K562 (cell line): Measurements from ENCODE around the gene DTNB. TPM values are rescaled to one million over a fixed set of nuclear protein-coding genes. Genes with fewer than 3 reads are reported as not detected.

ENCODE experiments used
- ATAC-seq: fragments of 200-7000 bp; cut with Tn5 transposase; 3 replicates; pipeline ENCODE4 v1.9.1; 2020; ENCODE audit warnings: moderate library complexity
- BruUV-seq: library from RNA; stranded (reverse); fragments of 400-500 nt; replicated peaks from 2 replicates; lab custom pipeline; 2021; lab: Mats Ljungman, UMichigan
- CTCF ChIA-PET: fragments of 300-600 bp; formaldehyde crosslinking; extraction: SDS; loops from one replicate; lab custom pipeline; 2021; ENCODE audit warnings: low intra/inter-chr PET ratio; lab: Yijun Ruan, JAX
- POLR2A ChIA-PET: fragments of 300-600, 350-650 bp; sonication (Branson Sonifier 250); formaldehyde crosslinking; extraction: SDS; loops from one replicate; lab custom pipeline; 2021; ENCODE audit warnings: antibody characterized with exemption, inconsistent platforms; lab: Yijun Ruan, JAX
- DNase-seq, 4 experiments: peaks; one replicate each; pipeline versions ENCODE4 v3.0.0 to v3.0.0-alpha.2; 2011 to 2018; ENCODE audit warnings: low spot score in 3 of 4, mixed read lengths in 3 of 4; ENCODE audit errors: extremely low read depth in 1 of 4
- FAIRE-seq: peaks from 2 replicates; lab custom pipeline; 2011; peaks lifted over from hg19 to GRCh38; lab: Jason Lieb, UNC
- H2AFZ ChIP-seq: 2 replicates; pipeline ENCODE4 v1.6.0; 2011; ENCODE audit warnings: low read depth, low read length, control low read depth, inconsistent platforms
- H3K27ac ChIP-seq: fragments of 200-600 bp; 3 replicates; pipeline ENCODE4 v1.8.0; 2011; ENCODE audit warnings: low read depth, mild to moderate bottlenecking, control low read depth, inconsistent platforms, low read length, moderate library complexity, mixed read lengths; ENCODE audit errors: extremely low read depth
- H3K27me3 ChIP-seq, 2 experiments: fragments of 300-600 bp in 1 of 2; 2 replicates in 1 of 2; 3 replicates in 1 of 2; pipeline versions ENCODE4 v1.6.0 to v1.8.0; 2011; ENCODE audit warnings: inconsistent platforms in 2 of 2, low read length in 2 of 2, mild to moderate bottlenecking in 1 of 2, mixed read lengths in 1 of 2, moderate library complexity in 1 of 2; ENCODE audit not compliant: control insufficient read depth in 2 of 2, insufficient read depth in 2 of 2
- H3K36me3 ChIP-seq: fragments of 300-600 bp; 3 replicates; pipeline ENCODE4 v1.8.0; 2011; ENCODE audit warnings: mild to moderate bottlenecking, low read length, inconsistent platforms; ENCODE audit not compliant: control insufficient read depth, insufficient read depth
- H3K4me1 ChIP-seq, 2 experiments: fragments of 200-600 bp in 1 of 2; replicated peaks in 1 of 2; 2 replicates in 1 of 2; 3 replicates in 1 of 2; pipeline versions ENCODE4 v1.5.1 to v1.8.0; 2011; ENCODE audit warnings: inconsistent platforms in 2 of 2, low read length in 2 of 2, mild to moderate bottlenecking in 1 of 2, mixed read lengths in 1 of 2, moderate library complexity in 1 of 2; ENCODE audit not compliant: control insufficient read depth in 2 of 2, insufficient read depth in 2 of 2
- H3K4me2 ChIP-seq: 2 replicates; pipeline ENCODE4 v1.6.1; 2011; ENCODE audit warnings: low read length, control low read depth, inconsistent platforms, mixed read lengths; ENCODE audit not compliant: insufficient read depth
- H3K4me3 ChIP-seq: fragments of 200-600 bp; sonication (generic), shearing (Covaris generic); 2 replicates; pipeline ENCODE4 v1.5.1; 2016; ENCODE audit warnings: control low read depth, inconsistent platforms
- H3K79me2 ChIP-seq: fragments of 200-600 bp; 3 replicates; pipeline ENCODE4 v1.8.0; 2011; ENCODE audit warnings: low read length, inconsistent platforms; ENCODE audit not compliant: control insufficient read depth, insufficient read depth
- H3K9ac ChIP-seq, 2 experiments: 2 replicates each; pipeline versions ENCODE4 v1.6.0 to v1.6.1; 2011; ENCODE audit warnings: low read depth in 2 of 2, low read length in 2 of 2, control low read depth in 1 of 2, inconsistent platforms in 1 of 2, mild to moderate bottlenecking in 1 of 2, mixed read lengths in 1 of 2; ENCODE audit not compliant: insufficient read depth in 1 of 2
- H3K9me1 ChIP-seq: one replicate; pipeline ENCODE4 v1.6.0; 2011; ENCODE audit warnings: inconsistent platforms, mild to moderate bottlenecking, low read length, moderate library complexity; ENCODE audit not compliant: control insufficient read depth, insufficient read depth
- H3K9me3 ChIP-seq: replicated peaks from 2 replicates; pipeline ENCODE4 v1.5.1; 2011; ENCODE audit warnings: low read depth, low read length, inconsistent platforms; ENCODE audit not compliant: control insufficient read depth, insufficient read depth
- H4K20me1 ChIP-seq: replicated peaks from 2 replicates; pipeline ENCODE4 v1.6.1; 2011; ENCODE audit warnings: low read length, inconsistent platforms, mixed read lengths; ENCODE audit not compliant: control insufficient read depth, insufficient read depth
- CHAMP1 ChIP-seq: fragments of 450-650 bp; IDR thresholded peaks from 2 replicates; pipeline ENCODE4 v1.6.1; 2016; ENCODE audit warnings: mild to moderate bottlenecking
- CXXC5 ChIP-seq: fragments of 250-450 bp; sonication (Bioruptor Pico); IDR thresholded peaks from 2 replicates; pipeline ENCODE4 v1.8.0; 2022; ENCODE audit warnings: inconsistent platforms, mild to moderate bottlenecking, moderate library complexity
- ERF ChIP-seq: fragments of 450-650 bp; formaldehyde crosslinking; IDR thresholded peaks from 2 replicates; pipeline ENCODE4 v1.4.0; 2020; ENCODE audit warnings: mild to moderate bottlenecking, mixed read lengths
- MED1 ChIP-seq: sonication (generic); formaldehyde crosslinking; IDR thresholded peaks from 2 replicates; pipeline ENCODE4 v1.8.1; 2023; ENCODE audit warnings: missing genetic modification reagents, borderline replicate concordance
- MIER1 ChIP-seq: fragments of 450-650 bp; IDR thresholded peaks from 2 replicates; pipeline ENCODE4 v1.6.1; 2016; ENCODE audit warnings: antibody characterized with exemption, mild to moderate bottlenecking, low read depth
- NFATC3 ChIP-seq: fragments of 450-650 bp; IDR thresholded peaks from 2 replicates; pipeline ENCODE4 v1.6.1; 2017; ENCODE audit warnings: mild to moderate bottlenecking
- RERE ChIP-seq: sonication (generic); formaldehyde crosslinking; IDR thresholded peaks from 2 replicates; pipeline ENCODE4 v1.8.0; 2023; ENCODE audit warnings: missing genetic modification reagents, mild to moderate bottlenecking, borderline replicate concordance
- RNF2 ChIP-seq: sonication (generic); IDR thresholded peaks from 2 replicates; pipeline ENCODE4 v1.6.1; 2016
- SIRT6 ChIP-seq: IDR thresholded peaks from one replicate; pipeline ENCODE4 v1.6.1; 2012; ENCODE audit warnings: low read depth, mild to moderate bottlenecking, control low read depth, inconsistent platforms, low read length, moderate library complexity
- SNIP1 ChIP-seq: fragments of 450-650 bp; IDR thresholded peaks from 2 replicates; pipeline ENCODE4 v1.7.1; 2017; ENCODE audit warnings: low read depth, mild to moderate bottlenecking
- TAF1 ChIP-seq: IDR thresholded peaks from 2 replicates; pipeline ENCODE4 v1.6.1; 2011; ENCODE audit warnings: mild to moderate bottlenecking, low read length, moderate library complexity; ENCODE audit not compliant: insufficient read depth, control insufficient read depth, severe bottlenecking; ENCODE audit errors: extremely low read depth
- ZNF324 ChIP-seq: fragments of 250-450 bp; sonication (Bioruptor Pico); IDR thresholded peaks from 2 replicates; pipeline ENCODE4 v1.4.0; 2020; ENCODE audit warnings: mild to moderate bottlenecking
- ZNF717 ChIP-seq: fragments of 250-450 bp; sonication (Bioruptor Pico); IDR thresholded peaks from 2 replicates; pipeline ENCODE4 v1.5.0; 2021
- WGBS: fragments of 100-300 bp; shearing (Covaris generic); methylation state at CpG from one replicate; pipeline ENCODE4 v1.1.6; 2016; ENCODE audit warnings: low coverage, mixed read lengths; ENCODE audit not compliant: insufficient coverage; ENCODE audit errors: missing lambda C conversion rate; 5-methylcytosine and 5-hydroxymethylcytosine counted together
- in situ Hi-C: fragments of 300-500 bp; cut with MboI; formaldehyde crosslinking; loops from 4 replicates; pipeline ENCODE4 v1.15.0; 2018; ENCODE audit warnings: inconsistent platforms, mixed read lengths
- intact Hi-C: fragments of 100-400 bp; cut with micrococcal nuclease; formaldehyde crosslinking; loops from 2 replicates; pipeline ENCODE4 v1.14.2; 2022
- polyA plus RNA-seq, 8 experiments: library from polyadenylated mRNA; depleted of rRNA in 4 of 8; stranded (reverse) in 5 of 8; unstranded in 3 of 8; fragments of >200 nt; fragmentation: Nextera tagmentation in 2 of 8; fragmentation: Illumina TruSeq in 1 of 8; extraction: Ambion mirVana in 2 of 8; extraction: Trizol in 1 of 8; gene quantifications; 2 replicates each; pipeline versions ENCODE4 v1.2.1 to v1.2.3, GENCODE V29; 2011 to 2014; ENCODE audit warnings: inconsistent platforms in 1 of 8, missing spikeins in 1 of 8
- total RNA-seq, 7 experiments: library from RNA; depleted of rRNA in 6 of 7; stranded (reverse); fragments of >200 nt in 6 of 7; fragmentation: Illumina TruSeq in 2 of 7; extraction: Trizol in 2 of 7; gene quantifications; 2 replicates each; pipeline versions ENCODE4 v1.2.1 to v1.2.3, GENCODE V29; 2011 to 2021; ENCODE audit warnings: low replicate concordance in 1 of 7

DTNB gene
- total and polyA plus RNA-seq, 9 of the 15 experiments (the other 6 are each of a cell fraction or from before 2014, with no cell fraction given) = 0.18 to 2.0 (median 0.77) TPM; not detected in 2

GRCh38 chr2:25366629-25367028, 306.7 kb downstream of the DTNB start:
- no peak for FAIRE-seq
- POLR2A ChIA-PET = interaction anchor here (0.6 to 0.8 kb wide), 2 partner anchors 28 to 30 kb away, joined by 3 read pairs; no protein-coding TSS in a partner anchor
- H3K27ac ChIP-seq = no peak overlapping the region
- H3K4me1 ChIP-seq = peaks cover 0 to 5% of the 10 kb centered on the region in 2 experiments; a peak in 3 of 5 replicates
- no peaks in the 10 kb centered on the region for H3K79me2 ChIP-seq
- no peaks in the 10 kb centered on the region for H3K9me3 ChIP-seq
- no peaks in the 10 kb centered on the region for H4K20me1 ChIP-seq
- no peak overlapping the region for H3K9ac ChIP-seq
- BruUV-seq = no TSS peak
- H3K36me3 ChIP-seq = no peaks in the 10 kb centered on the region
- TF ChIP-seq CXXC5 (CRISPR knock-in tag) (no peak), SNIP1 (no peak), ERF (no peak), RERE (CRISPR knock-in tag) (no peak), ZNF324 (CRISPR knock-in tag) (no peak), SIRT6 (no peak), MIER1 (no peak), ZNF717 (CRISPR knock-in tag) (no peak), CHAMP1 (no peak), NFATC3 (no peak), RNF2 (no peak), TAF1 (no peak), MED1 (CRISPR knock-in tag) (no peak)
- H3K4me2 ChIP-seq = no peak overlapping the region
- intact Hi-C loops = no loop called here
- H3K27me3 ChIP-seq = peaks cover 11 to 52% of the 10 kb centered on the region in 2 experiments; a peak in 3 of 5 replicates
- H3K4me3 ChIP-seq = no peak overlapping the region
- 4% methylated on average over 4 of the region's 4 CpGs for WGBS
- in situ Hi-C loops = no loop called here
- DNase-seq = no peak
- ATAC-seq = no peak
- H2AFZ ChIP-seq = no peak overlapping the region
- H3K9me1 ChIP-seq = no peaks in the 10 kb centered on the region
- CTCF ChIA-PET = no interaction called here
